Neural cell (in vitro differentiated cells): ENCODE data around the gene HCK.

ENCODE experiments used
- EP300 ChIP-seq: fragments of 450-650 bp; conservative IDR thresholded peaks from 2 replicates; pipeline ENCODE4 v1.6.1; 2014; ENCODE audit warnings: antibody characterized with exemption, mild to moderate bottlenecking, moderate library complexity; ENCODE audit not compliant: poor library complexity, severe bottlenecking
- EZH2 ChIP-seq: fragments of 200-600, 300-800 bp; shearing (Covaris generic), sonication (generic); IDR thresholded peaks from 2 replicates; pipeline ENCODE4 v1.6.1; 2014; ENCODE audit warnings: antibody characterized with exemption, low read length, borderline replicate concordance, mild to moderate bottlenecking; ENCODE audit not compliant: insufficient read depth, poor library complexity, severe bottlenecking
- MXI1 ChIP-seq: fragments of 450-650 bp; conservative IDR thresholded peaks from 2 replicates; pipeline ENCODE4 v1.6.1; 2014; ENCODE audit warnings: antibody characterized with exemption, mild to moderate bottlenecking; ENCODE audit not compliant: poor library complexity, severe bottlenecking
- POLR2AphosphoS5 ChIP-seq: IDR thresholded peaks from 2 replicates; pipeline ENCODE4 v1.6.1; 2012
- RAD21 ChIP-seq: fragments of 450-650 bp; conservative IDR thresholded peaks from 2 replicates; pipeline ENCODE4 v1.6.1; 2014; ENCODE audit warnings: antibody characterized with exemption, mild to moderate bottlenecking, moderate library complexity
- TAF1 ChIP-seq: IDR thresholded peaks from 2 replicates; pipeline ENCODE4 v1.6.1; 2012; ENCODE audit warnings: low read depth
- TF ChIP-seq, protein P1 (sequence below): IDR thresholded peaks from 2 replicates; pipeline ENCODE4 v1.6.1; 2012; ENCODE audit warnings: borderline replicate concordance
- TF ChIP-seq, protein P2 (sequence below): fragments of 450-650 bp; IDR thresholded peaks from 2 replicates; pipeline ENCODE4 v1.5.1; 2014; ENCODE audit warnings: antibody characterized with exemption, mild to moderate bottlenecking, moderate library complexity; ENCODE audit not compliant: poor library complexity, severe bottlenecking

DNA sequence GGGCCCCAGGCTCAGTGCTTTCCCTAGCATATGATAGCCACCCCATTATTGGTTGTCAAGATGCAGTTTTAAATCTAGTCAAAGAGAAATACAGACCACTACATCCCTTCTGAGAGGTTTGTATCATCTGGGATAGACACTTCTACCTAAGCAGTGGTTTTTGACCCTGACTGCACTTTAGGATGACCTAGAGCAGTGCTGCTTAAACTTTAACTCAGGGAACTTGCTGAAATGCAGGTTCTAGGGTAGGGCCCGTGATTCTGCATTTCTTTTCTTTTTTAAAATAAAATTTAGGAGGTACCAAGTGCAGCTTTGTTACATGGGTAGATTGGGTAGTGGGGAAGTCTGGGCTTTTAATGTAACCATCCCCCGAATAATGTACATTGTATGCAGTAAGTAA is 76.1 kb downstream of the HCK start:
- TF ChIP-seq TAF1 (no peak), EZH2 (no peak), EP300 (no peak), POLR2AphosphoS5 (no peak), RAD21 (no peak), MXI1 (no peak)
- TF ChIP-seq, protein P1, sequence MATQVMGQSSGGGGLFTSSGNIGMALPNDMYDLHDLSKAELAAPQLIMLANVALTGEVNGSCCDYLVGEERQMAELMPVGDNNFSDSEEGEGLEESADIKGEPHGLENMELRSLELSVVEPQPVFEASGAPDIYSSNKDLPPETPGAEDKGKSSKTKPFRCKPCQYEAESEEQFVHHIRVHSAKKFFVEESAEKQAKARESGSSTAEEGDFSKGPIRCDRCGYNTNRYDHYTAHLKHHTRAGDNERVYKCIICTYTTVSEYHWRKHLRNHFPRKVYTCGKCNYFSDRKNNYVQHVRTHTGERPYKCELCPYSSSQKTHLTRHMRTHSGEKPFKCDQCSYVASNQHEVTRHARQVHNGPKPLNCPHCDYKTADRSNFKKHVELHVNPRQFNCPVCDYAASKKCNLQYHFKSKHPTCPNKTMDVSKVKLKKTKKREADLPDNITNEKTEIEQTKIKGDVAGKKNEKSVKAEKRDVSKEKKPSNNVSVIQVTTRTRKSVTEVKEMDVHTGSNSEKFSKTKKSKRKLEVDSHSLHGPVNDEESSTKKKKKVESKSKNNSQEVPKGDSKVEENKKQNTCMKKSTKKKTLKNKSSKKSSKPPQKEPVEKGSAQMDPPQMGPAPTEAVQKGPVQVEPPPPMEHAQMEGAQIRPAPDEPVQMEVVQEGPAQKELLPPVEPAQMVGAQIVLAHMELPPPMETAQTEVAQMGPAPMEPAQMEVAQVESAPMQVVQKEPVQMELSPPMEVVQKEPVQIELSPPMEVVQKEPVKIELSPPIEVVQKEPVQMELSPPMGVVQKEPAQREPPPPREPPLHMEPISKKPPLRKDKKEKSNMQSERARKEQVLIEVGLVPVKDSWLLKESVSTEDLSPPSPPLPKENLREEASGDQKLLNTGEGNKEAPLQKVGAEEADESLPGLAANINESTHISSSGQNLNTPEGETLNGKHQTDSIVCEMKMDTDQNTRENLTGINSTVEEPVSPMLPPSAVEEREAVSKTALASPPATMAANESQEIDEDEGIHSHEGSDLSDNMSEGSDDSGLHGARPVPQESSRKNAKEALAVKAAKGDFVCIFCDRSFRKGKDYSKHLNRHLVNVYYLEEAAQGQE: no peak
- TF ChIP-seq, protein P2, sequence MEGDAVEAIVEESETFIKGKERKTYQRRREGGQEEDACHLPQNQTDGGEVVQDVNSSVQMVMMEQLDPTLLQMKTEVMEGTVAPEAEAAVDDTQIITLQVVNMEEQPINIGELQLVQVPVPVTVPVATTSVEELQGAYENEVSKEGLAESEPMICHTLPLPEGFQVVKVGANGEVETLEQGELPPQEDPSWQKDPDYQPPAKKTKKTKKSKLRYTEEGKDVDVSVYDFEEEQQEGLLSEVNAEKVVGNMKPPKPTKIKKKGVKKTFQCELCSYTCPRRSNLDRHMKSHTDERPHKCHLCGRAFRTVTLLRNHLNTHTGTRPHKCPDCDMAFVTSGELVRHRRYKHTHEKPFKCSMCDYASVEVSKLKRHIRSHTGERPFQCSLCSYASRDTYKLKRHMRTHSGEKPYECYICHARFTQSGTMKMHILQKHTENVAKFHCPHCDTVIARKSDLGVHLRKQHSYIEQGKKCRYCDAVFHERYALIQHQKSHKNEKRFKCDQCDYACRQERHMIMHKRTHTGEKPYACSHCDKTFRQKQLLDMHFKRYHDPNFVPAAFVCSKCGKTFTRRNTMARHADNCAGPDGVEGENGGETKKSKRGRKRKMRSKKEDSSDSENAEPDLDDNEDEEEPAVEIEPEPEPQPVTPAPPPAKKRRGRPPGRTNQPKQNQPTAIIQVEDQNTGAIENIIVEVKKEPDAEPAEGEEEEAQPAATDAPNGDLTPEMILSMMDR: no peak
